Memory B cell (primary cell): ENCODE data around the gene PIK3C2G.
"Not testable (repeated sequence)": the region's sequence is repeated elsewhere in the genome, so short reads cannot be mapped to it uniquely, and the experiment has no call there.

Experiments
- ATAC-seq: fragments of 150-1000 bp; cut with Tn5 transposase; 2 replicates; pipeline ENCODE4 v1.10.0; 2021; ENCODE audit warnings: low read depth, mild to moderate bottlenecking, moderate library complexity
- DNase-seq, 2 donors: peaks; one replicate each; pipeline ENCODE4 v3.0.0; 2022; ENCODE audit warnings: low spot score in 2 of 2
- H3K27ac Mint-ChIP-seq: one replicate; pipeline ENCODE4 v1.8.0; 2022; ENCODE audit warnings: mild to moderate bottlenecking, moderate library complexity, mixed read lengths
- H3K27me3 Mint-ChIP-seq: one replicate; pipeline ENCODE4 v1.8.0; 2022; ENCODE audit warnings: mixed read lengths
- H3K36me3 Mint-ChIP-seq: one replicate; pipeline ENCODE4 v1.8.0; 2022; ENCODE audit warnings: mild to moderate bottlenecking, mixed read lengths
- H3K4me1 Mint-ChIP-seq: one replicate; pipeline ENCODE4 v1.8.0; 2022; ENCODE audit warnings: mixed read lengths
- H3K4me3 Mint-ChIP-seq: one replicate; pipeline ENCODE4 v1.8.0; 2022; ENCODE audit warnings: mild to moderate bottlenecking, moderate library complexity, mixed read lengths
- H3K9me3 Mint-ChIP-seq: one replicate; pipeline ENCODE4 v1.8.0; 2022; ENCODE audit warnings: mixed read lengths

Gene PIK3C2G

DNA sequence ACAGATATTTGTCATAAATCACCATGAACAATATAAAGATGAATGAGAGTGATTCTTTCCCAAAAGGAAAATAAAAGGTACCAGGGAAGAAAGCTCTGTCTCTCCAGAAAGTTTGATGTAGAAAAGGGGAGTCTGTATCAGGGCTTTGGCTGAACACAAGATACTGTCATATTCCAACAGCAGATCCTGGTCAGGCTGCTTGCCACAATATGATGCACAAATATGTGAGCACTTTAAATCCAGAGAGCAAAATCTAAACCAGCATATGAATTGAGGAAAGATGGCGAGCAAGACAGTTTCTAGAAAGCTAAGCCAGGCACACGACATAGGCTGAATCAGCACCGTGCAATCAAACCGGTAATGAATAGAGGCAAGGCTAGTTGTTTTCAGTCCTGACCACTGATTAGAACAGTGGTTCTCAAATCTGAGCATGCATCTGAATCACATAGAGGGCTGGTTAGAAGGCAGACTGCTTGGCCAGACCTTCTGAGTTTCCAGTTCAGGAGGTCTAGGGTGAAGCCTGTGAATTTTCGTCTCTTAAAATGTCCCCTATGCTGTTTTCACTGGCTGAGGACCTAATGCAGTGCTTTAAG lies 415.8 kb downstream of the PIK3C2G start:
- H3K27ac Mint-ChIP-seq = no peak overlapping the region
- no peaks in the 10 kb centered on the region for H3K4me1 Mint-ChIP-seq
- peaks cover 11% of the 10 kb centered on the region for H3K9me3 Mint-ChIP-seq
- H3K36me3 Mint-ChIP-seq = no peaks in the 10 kb centered on the region
- ATAC-seq (no peak), DNase-seq (no peak)
- no peak overlapping the region for H3K4me3 Mint-ChIP-seq
- H3K27me3 Mint-ChIP-seq = no peaks in the 10 kb centered on the region

DNA sequence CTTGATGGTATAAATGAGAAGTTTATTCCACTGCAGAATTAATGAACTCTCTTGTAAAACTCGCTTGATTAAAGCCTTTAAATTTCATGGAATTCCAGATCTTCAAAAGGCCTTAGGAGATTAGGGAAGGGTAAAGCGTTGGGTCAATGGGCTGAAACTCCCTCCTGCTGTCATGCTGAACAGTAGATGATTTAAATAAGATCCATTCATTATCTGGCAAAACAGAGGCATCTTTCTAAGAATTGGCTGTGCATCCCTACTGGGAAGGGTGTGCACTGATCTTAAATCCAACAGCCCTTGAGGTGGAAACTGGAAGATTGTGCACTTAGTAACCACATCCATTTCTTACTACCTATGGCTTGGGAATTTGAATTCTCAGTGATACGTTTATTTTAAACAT lies 420.5 kb downstream of the PIK3C2G start:
- DNase-seq (no peak), ATAC-seq (no peak)
- Mint-ChIP-seq H3K4me3 (no peak overlapping the region), H3K9me3 (peaks cover 6% of the 10 kb centered on the region), H3K4me1 (no peaks in the 10 kb centered on the region), H3K27me3 (no peaks in the 10 kb centered on the region), H3K36me3 (no peaks in the 10 kb centered on the region), H3K27ac (no peak overlapping the region)

DNA sequence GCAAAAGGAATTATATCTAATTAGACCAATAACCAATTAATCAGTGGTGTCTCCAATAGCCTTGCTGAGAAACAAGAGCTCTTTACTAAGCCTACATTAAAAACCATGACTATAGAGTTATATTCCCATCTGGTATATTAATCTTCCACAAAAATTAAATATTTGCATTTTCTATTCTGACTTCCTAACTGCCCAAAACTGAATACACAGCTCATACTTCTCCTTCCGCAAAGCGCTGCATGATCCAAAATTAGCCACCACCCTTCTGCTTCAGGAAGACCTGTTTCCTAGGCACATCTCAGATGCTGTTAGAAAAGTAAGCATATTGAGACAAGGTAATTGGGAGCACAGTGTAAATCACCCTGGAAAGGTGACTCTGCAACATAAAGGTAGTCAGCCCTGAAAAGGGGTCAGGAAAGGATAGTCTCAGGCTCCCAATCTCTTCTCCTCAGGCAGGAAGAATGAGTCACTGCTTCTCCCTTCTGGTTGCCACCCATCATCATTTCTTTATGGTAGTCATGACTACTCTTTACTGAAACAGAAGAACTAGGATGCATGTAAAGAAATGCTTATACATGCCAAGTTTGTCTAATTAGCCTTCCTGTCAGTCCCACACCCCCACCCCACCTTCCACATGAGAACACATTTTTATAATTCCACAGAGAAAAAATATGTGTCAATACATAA lies 422.2 kb downstream of the PIK3C2G start:
- Mint-ChIP-seq H3K9me3 (peaks cover 6% of the 10 kb centered on the region), H3K36me3 (no peaks in the 10 kb centered on the region), H3K4me3 (no peak overlapping the region), H3K27me3 (no peaks in the 10 kb centered on the region), H3K4me1 (no peaks in the 10 kb centered on the region), H3K27ac (no peak overlapping the region)
- ATAC-seq = no peak
- no peak for DNase-seq

DNA sequence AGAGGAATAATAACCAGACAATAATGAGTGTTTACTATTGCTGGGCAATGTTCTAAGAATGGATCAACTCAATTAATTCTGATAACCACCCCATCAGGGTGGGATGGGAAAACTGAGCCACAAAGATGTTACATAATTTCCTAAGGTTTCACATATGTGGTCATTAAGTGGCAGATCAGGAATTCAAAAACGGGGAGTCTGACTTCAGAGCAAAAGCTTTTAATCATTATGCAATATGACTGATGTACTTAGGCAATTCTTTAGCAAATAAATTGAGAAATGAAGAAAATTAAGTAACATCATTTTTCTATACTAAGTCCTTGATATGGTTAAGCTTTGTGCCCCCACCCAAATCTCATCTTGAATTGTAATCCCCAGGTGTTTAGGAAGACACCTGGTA lies 423.1 kb downstream of the PIK3C2G start:
- DNase-seq (no peak), ATAC-seq (no peak)
- H3K4me1 Mint-ChIP-seq = no peaks in the 10 kb centered on the region
- peaks cover 6% of the 10 kb centered on the region for H3K9me3 Mint-ChIP-seq
- H3K4me3 Mint-ChIP-seq = no peak overlapping the region
- no peaks in the 10 kb centered on the region for H3K36me3 Mint-ChIP-seq
- no peaks in the 10 kb centered on the region for H3K27me3 Mint-ChIP-seq
- no peak overlapping the region for H3K27ac Mint-ChIP-seq

DNA sequence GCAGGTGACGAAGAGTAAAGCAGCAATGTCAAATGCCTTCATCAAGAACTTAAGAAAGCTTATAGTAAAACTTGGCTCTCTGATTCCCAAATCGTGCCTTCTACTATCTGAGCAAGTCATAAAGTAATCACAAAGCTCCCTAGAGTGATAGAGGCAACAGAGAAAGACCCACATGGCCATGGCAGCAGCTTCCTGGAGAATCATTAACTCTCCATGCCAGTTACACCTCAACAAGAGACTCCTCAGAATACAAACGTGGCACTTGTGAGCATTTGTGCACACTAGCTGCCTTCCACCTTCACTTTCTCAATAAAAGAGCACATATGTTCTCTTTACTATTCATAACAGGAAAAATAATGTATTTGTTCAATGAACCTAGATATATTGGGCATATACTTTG lies 428.5 kb downstream of the PIK3C2G start:
- Mint-ChIP-seq H3K36me3 (no peaks in the 10 kb centered on the region), H3K27me3 (no peaks in the 10 kb centered on the region), H3K9me3 (peaks cover 13% of the 10 kb centered on the region), H3K4me3 (no peak overlapping the region), H3K27ac (no peak overlapping the region), H3K4me1 (no peaks in the 10 kb centered on the region)
- ATAC-seq = no peak
- DNase-seq = no peak

DNA sequence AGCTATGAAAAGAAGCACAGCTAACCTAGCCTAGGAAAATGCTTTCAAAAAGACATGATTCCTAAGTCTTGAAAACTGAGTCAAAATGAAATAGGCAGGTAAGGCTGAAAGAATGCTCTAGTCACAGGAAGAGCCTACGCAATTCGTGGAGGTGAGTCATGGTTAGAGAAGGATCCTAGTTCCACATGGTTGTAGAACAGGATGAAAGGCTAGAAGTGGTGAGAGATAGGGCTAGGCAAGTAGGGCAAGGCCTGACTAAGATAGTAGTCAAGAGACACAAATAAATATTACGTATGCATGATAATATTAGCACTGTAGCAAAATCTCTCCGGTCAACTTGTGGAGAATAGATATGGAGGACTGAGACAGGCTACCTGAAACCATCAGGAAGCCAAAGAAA lies 429.3 kb downstream of the PIK3C2G start:
- no peaks in the 10 kb centered on the region for H3K36me3 Mint-ChIP-seq
- no peak for DNase-seq
- no peak overlapping the region for H3K4me3 Mint-ChIP-seq

DNA sequence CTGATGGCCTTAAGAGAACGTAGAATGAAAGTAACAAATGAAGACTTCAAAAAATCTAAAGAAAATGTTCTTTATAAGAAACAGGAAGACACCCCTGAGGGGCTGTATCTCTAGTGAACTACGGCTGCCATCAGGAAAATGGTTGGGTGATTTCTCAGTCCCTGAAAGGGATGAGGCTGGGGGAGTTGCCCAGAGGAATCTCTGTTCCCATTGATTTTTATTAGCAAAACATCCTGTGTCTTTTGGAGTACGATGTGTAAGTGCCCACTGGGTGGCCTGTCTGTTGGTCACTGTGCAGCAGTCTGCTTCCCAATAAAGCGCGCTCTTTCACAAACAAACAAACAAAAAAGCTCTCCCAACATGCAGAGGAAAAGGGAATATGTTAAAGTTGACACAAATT lies 432.7 kb downstream of the PIK3C2G start:
- not testable (repeated sequence) for H3K36me3 Mint-ChIP-seq, H3K27ac Mint-ChIP-seq, H3K27me3 Mint-ChIP-seq, H3K4me1 Mint-ChIP-seq, ATAC-seq, DNase-seq, H3K4me3 Mint-ChIP-seq
- H3K9me3 Mint-ChIP-seq = peaks cover 17% of the 10 kb centered on the region

More for the DNA sequence above, 429.3 kb downstream of the PIK3C2G start:
- no peak for ATAC-seq
- Mint-ChIP-seq H3K9me3 (peaks cover 13% of the 10 kb centered on the region), H3K27ac (no peak overlapping the region), H3K4me1 (no peaks in the 10 kb centered on the region), H3K27me3 (no peaks in the 10 kb centered on the region)

DNA sequence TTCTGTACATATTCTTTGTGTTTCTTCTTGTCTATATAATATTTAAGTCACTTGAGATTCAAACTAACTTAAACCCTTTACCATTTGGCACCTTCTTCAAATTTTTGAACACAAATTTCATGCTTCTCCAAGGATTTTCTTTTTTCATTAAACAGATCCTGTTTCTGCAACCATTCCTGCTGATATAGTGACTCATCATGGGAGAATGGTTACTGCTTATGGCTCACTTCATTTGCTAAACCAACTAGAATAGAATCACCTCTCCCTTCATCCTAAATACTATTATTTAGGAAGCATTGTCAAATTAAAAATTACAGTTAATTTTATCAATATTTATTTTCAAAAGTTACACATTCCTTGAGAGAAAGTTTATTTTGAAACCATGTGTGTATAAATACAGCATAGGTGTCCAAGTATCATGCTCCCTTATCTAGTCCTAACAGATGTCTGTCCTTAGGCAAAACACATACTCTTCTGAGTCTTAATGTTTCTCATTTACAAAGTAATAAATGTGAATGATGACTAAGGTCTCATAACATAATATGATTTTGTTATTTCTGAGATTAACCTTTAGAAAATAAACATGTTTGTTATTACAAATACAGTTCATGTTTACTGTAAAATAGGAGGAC lies 435.8 kb downstream of the PIK3C2G start:
- no peak for ATAC-seq
- Mint-ChIP-seq H3K9me3 (peaks cover 12% of the 10 kb centered on the region), H3K27me3 (no peaks in the 10 kb centered on the region), H3K27ac (no peak overlapping the region), H3K36me3 (no peaks in the 10 kb centered on the region), H3K4me1 (no peaks in the 10 kb centered on the region), H3K4me3 (no peak overlapping the region)
- no peak for DNase-seq
